HG02763 (cell line): ENCODE data around the gene ZBTB16.

Experiments used
- ATAC-seq: cut with Tn5 transposase; IDR thresholded peaks from one replicate; pipeline ENCODE4 v1.9.1; 2021; ENCODE audit warnings: mild to moderate bottlenecking, moderate library complexity; ENCODE audit not compliant: unreplicated experiment

The ZBTB16 gene

GRCh38 chr11:114125531-114125930, 66.0 kb downstream of the ZBTB16 start:
- no peak for ATAC-seq

GRCh38 chr11:114125959-114126358, 66.4 kb downstream of the ZBTB16 start:
- no peak for ATAC-seq

- no peak for ATAC-seq
Measured at GRCh38 chr11:114128399-114128798, 68.9 kb downstream of the ZBTB16 start.

GRCh38 chr11:114129142-114129541, 69.6 kb downstream of the ZBTB16 start:
- no peak for ATAC-seq

- ATAC-seq: no peak
Measured at GRCh38 chr11:114129699-114130098, 70.2 kb downstream of the ZBTB16 start.

- ATAC-seq: no peak
Measured at GRCh38 chr11:114130115-114130576, 70.6 kb downstream of the ZBTB16 start.

GRCh38 chr11:114130629-114131277, 71.2 kb downstream of the ZBTB16 start:
- ATAC-seq: no peak

GRCh38 chr11:114131461-114131864, 72.0 kb downstream of the ZBTB16 start:
- no peak for ATAC-seq

GRCh38 chr11:114132417-114132816, 72.9 kb downstream of the ZBTB16 start:
- ATAC-seq: no peak

- ATAC-seq: no peak
Measured at GRCh38 chr11:114132944-114133394, 73.5 kb downstream of the ZBTB16 start.

GRCh38 chr11:114133548-114134329, 74.2 kb downstream of the ZBTB16 start:
- no peak for ATAC-seq

- no peak for ATAC-seq
Measured at GRCh38 chr11:114134870-114135269, 75.4 kb downstream of the ZBTB16 start.

GRCh38 chr11:114135737-114136151, 76.2 kb downstream of the ZBTB16 start:
- ATAC-seq: no peak

- ATAC-seq: no peak
Measured at GRCh38 chr11:114136686-114137640, 77.5 kb downstream of the ZBTB16 start.

GRCh38 chr11:114137838-114138237, 78.3 kb downstream of the ZBTB16 start:
- no peak for ATAC-seq

GRCh38 chr11:114138411-114138810, 78.9 kb downstream of the ZBTB16 start:
- no peak for ATAC-seq

- ATAC-seq: no peak
Measured at GRCh38 chr11:114140826-114141225, 81.3 kb downstream of the ZBTB16 start.

- no peak for ATAC-seq
Measured at GRCh38 chr11:114141863-114142580, 82.5 kb downstream of the ZBTB16 start.

- no peak for ATAC-seq
Measured at GRCh38 chr11:114142707-114143106, 83.2 kb downstream of the ZBTB16 start.

GRCh38 chr11:114145166-114145775, 85.8 kb downstream of the ZBTB16 start:
- no peak for ATAC-seq
